SK-N-SH (cell line): ENCODE results near the gene RNF227.
"Not testable (repeated sequence)": the region's sequence is repeated elsewhere in the genome, so short reads cannot be mapped to it uniquely, and the experiment has no call there.

Experiments
- CTCF ChIP-seq: fragments of 200-600 bp; sonication (generic); IDR thresholded peaks from 2 replicates; pipeline ENCODE4 v1.6.1; 2017; ENCODE audit warnings: antibody characterized with exemption, mild to moderate bottlenecking, moderate library complexity
- EP300 ChIP-seq, 2 experiments: IDR thresholded peaks; 2 replicates each; pipeline versions ENCODE4 v1.4.0 to v1.6.1; 2012; ENCODE audit warnings: borderline replicate concordance in 1 of 2, low read depth in 1 of 2, low read length in 1 of 2
- EZH2phosphoT487 ChIP-seq: fragments of 200-600 bp; sonication (generic); IDR thresholded peaks from 2 replicates; pipeline ENCODE4 v1.6.1; 2017; ENCODE audit warnings: low read depth, mixed run types, mild to moderate bottlenecking, antibody characterized with exemption, moderate library complexity, borderline replicate concordance
- FOXJ3 ChIP-seq: sonication (generic); formaldehyde crosslinking; IDR thresholded peaks from 2 replicates; pipeline ENCODE4 v1.5.1; 2020; ENCODE audit warnings: mild to moderate bottlenecking, missing genetic modification reagents
- NFIC ChIP-seq: IDR thresholded peaks from 2 replicates; pipeline ENCODE4 v1.4.0; 2012; ENCODE audit warnings: borderline replicate concordance
- POLR2AphosphoS5 ChIP-seq: IDR thresholded peaks from 2 replicates; pipeline ENCODE4 v1.6.1; 2012; ENCODE audit warnings: low read depth, low read length
- RAD21 ChIP-seq: IDR thresholded peaks from 2 replicates; pipeline ENCODE4 v1.6.1; 2012; ENCODE audit warnings: mild to moderate bottlenecking, low read length
- REST ChIP-seq: IDR thresholded peaks from 2 replicates; pipeline ENCODE4 v1.6.1; 2012; ENCODE audit warnings: mild to moderate bottlenecking, low read depth, low read length, moderate library complexity
- SMC3 ChIP-seq: IDR thresholded peaks from 2 replicates; pipeline ENCODE4 v1.6.1; 2012; ENCODE audit warnings: low read depth, low read length, improper control_type of control experiment
- TAF1 ChIP-seq: IDR thresholded peaks from 2 replicates; pipeline ENCODE4 v1.6.1; 2012; ENCODE audit warnings: low read depth, mild to moderate bottlenecking, low read length, moderate library complexity, borderline replicate concordance

GRCh38 chr17:7864384-7864783, 51.7 kb downstream of the RNF227 start:
- TF ChIP-seq RAD21; CTCF; REST; TAF1; POLR2AphosphoS5; NFIC; FOXJ3 (CRISPR knock-in tag); SMC3; EZH2phosphoT487; EP300 (IDR thresholded peaks at IDR 0.05; ENCODE audit: borderline replicate concordance in 1 of 2, low read depth in 1 of 2, low read length in 1 of 2): not testable (repeated sequence)
